Endothelial cell of umbilical vein (primary cell): ENCODE data around the gene NR2C1. TPM values are rescaled to one million over a fixed set of nuclear protein-coding genes. Genes with fewer than 3 reads are reported as not detected.

Experiments used
- BruUV-seq: library from RNA; stranded (reverse); fragments of 400-500 nt; replicated peaks from 2 replicates; lab custom pipeline; 2021; lab: Mats Ljungman, UMichigan
- CTCF ChIA-PET: fragments of 300-600, 350-600 bp; sonication (Branson Sonifier 250); formaldehyde crosslinking; loops from one replicate; lab custom pipeline; 2021; ENCODE audit warnings: antibody characterized with exemption, inconsistent platforms; lab: Charles Lee
- POLR2A ChIA-PET: fragments of 300-600, 350-600 bp; sonication (Branson Sonifier 250); formaldehyde crosslinking; loops from one replicate; lab custom pipeline; 2021; ENCODE audit warnings: antibody characterized with exemption, inconsistent platforms; lab: Charles Lee
- DNase-seq: peaks from one replicate; pipeline ENCODE4 v3.0.0-alpha.2; 2011; ENCODE audit warnings: low read depth, low spot score
- FAIRE-seq: peaks from 2 replicates; lab custom pipeline; 2011; peaks lifted over from hg19 to GRCh38; lab: Jason Lieb, UNC
- H2AFZ ChIP-seq: 2 replicates; pipeline ENCODE4 v1.6.0; 2012; ENCODE audit warnings: low read depth, low read length, control low read depth, inconsistent platforms
- H3K27ac ChIP-seq: 2 replicates; pipeline ENCODE4 v1.5.1; 2011; ENCODE audit warnings: low read depth, mild to moderate bottlenecking, control low read depth, low read length, moderate library complexity; ENCODE audit not compliant: insufficient read depth
- H3K27me3 ChIP-seq, 2 experiments: 2 replicates each; pipeline versions ENCODE4 v1.6.0 to v1.6.1; 2011; ENCODE audit warnings: low read length in 2 of 2, mixed read lengths in 1 of 2; ENCODE audit not compliant: control insufficient read depth in 2 of 2, insufficient read depth in 2 of 2
- H3K36me3 ChIP-seq, 2 experiments: 2 replicates in 1 of 2; 3 replicates in 1 of 2; pipeline ENCODE4 v1.5.1; 2011; ENCODE audit warnings: low read length in 2 of 2, mild to moderate bottlenecking in 1 of 2, moderate library complexity in 1 of 2; ENCODE audit not compliant: control insufficient read depth in 2 of 2, insufficient read depth in 2 of 2; ENCODE audit errors: extremely low read depth in 1 of 2
- H3K4me1 ChIP-seq: 3 replicates; pipeline ENCODE4 v1.5.1; 2011; ENCODE audit warnings: mild to moderate bottlenecking, low read length; ENCODE audit not compliant: control insufficient read depth, insufficient read depth; ENCODE audit errors: extremely low read depth
- H3K4me2 ChIP-seq: 2 replicates; pipeline ENCODE4 v1.6.1; 2011; ENCODE audit warnings: low read length, control low read depth, mixed read lengths; ENCODE audit not compliant: insufficient read depth
- H3K4me3 ChIP-seq, 3 experiments: fragments of 200-600 bp in 1 of 3; sonication (generic), shearing (Covaris generic) in 1 of 3; replicated peaks in 1 of 3; 2 replicates each; pipeline ENCODE4 v1.5.1; 2011 to 2016; ENCODE audit warnings: control low read depth in 3 of 3, low read length in 3 of 3, mild to moderate bottlenecking in 2 of 3, inconsistent platforms in 1 of 3, low read depth in 1 of 3, moderate library complexity in 1 of 3; ENCODE audit not compliant: insufficient read depth in 1 of 3
- H3K79me2 ChIP-seq: 2 replicates; pipeline ENCODE4 v1.6.0; 2012; ENCODE audit warnings: low read length, inconsistent platforms; ENCODE audit not compliant: control insufficient read depth, insufficient read depth
- H3K9ac ChIP-seq: replicated peaks from 2 replicates; pipeline ENCODE3; 2011; ENCODE audit warnings: low read length, control low read depth; ENCODE audit not compliant: insufficient read depth; ENCODE audit errors: extremely low read depth
- H3K9me1 ChIP-seq: replicated peaks from 3 replicates; pipeline ENCODE4 v1.6.0; 2011; ENCODE audit warnings: mild to moderate bottlenecking, low read length; ENCODE audit not compliant: control insufficient read depth, insufficient read depth; ENCODE audit errors: extremely low read depth
- H3K9me3 ChIP-seq: replicated peaks from 2 replicates; pipeline ENCODE4 v1.5.1; 2012; ENCODE audit warnings: low read length, inconsistent platforms; ENCODE audit not compliant: control insufficient read depth, insufficient read depth
- H4K20me1 ChIP-seq: replicated peaks from 2 replicates; pipeline ENCODE3; 2011; ENCODE audit warnings: mild to moderate bottlenecking, low read length; ENCODE audit not compliant: control insufficient read depth, insufficient read depth; ENCODE audit errors: extremely low read depth
- EZH2 ChIP-seq: IDR thresholded peaks from 2 replicates; pipeline ENCODE4 v1.6.1; 2012; ENCODE audit warnings: borderline replicate concordance, low read depth, mild to moderate bottlenecking, moderate library complexity, low read length, inconsistent platforms; ENCODE audit not compliant: severe bottlenecking
- FOS ChIP-seq: IDR thresholded peaks from 2 replicates; pipeline ENCODE4 v1.6.1; 2011; ENCODE audit warnings: mild to moderate bottlenecking, low read length, moderate library complexity, borderline replicate concordance; ENCODE audit not compliant: insufficient read depth
- GATA2 ChIP-seq: IDR thresholded peaks from 2 replicates; pipeline ENCODE4 v1.7.0; 2011; ENCODE audit warnings: low read depth, mild to moderate bottlenecking, moderate library complexity, mixed read lengths, low read length; ENCODE audit not compliant: insufficient read length, insufficient read depth
- JUN ChIP-seq: IDR thresholded peaks from 2 replicates; pipeline ENCODE4 v1.6.1; 2011; ENCODE audit warnings: borderline replicate concordance, low read depth; ENCODE audit not compliant: insufficient read length, insufficient read depth
- MYC ChIP-seq: IDR thresholded peaks from one replicate; pipeline ENCODE4 v1.6.1; 2011; ENCODE audit warnings: mild to moderate bottlenecking, low read depth, low read length
- POLR2A ChIP-seq: IDR thresholded peaks from 2 replicates; pipeline ENCODE4 v1.6.1; 2012; ENCODE audit warnings: low read depth, mild to moderate bottlenecking, control low read depth, low read length
- POLR2AphosphoS5 ChIP-seq: IDR thresholded peaks from 2 replicates; pipeline ENCODE4 v1.6.1; 2012; ENCODE audit warnings: low read depth, mild to moderate bottlenecking, control low read depth, low read length, moderate library complexity; ENCODE audit not compliant: insufficient read depth
- dilution Hi-C: fragments of 300-500 bp; cut with MboI; formaldehyde crosslinking; loops from one replicate; pipeline ENCODE4 v1.15.0; 2019; ENCODE audit warnings: low sequenced_read_pairs; ENCODE audit not compliant: extremely low pct_ligation_motif_present
- intact Hi-C: fragments of 100-400 bp; cut with micrococcal nuclease; formaldehyde crosslinking; loops from one replicate; pipeline ENCODE4 v1.10.0; 2022
- polyA plus RNA-seq, 4 experiments: library from polyadenylated mRNA; depleted of rRNA in 3 of 4; stranded (reverse) in 3 of 4; unstranded in 1 of 4; fragments of >200 nt; gene quantifications; 2 replicates each; pipeline versions ENCODE4 v1.2.1 to v1.2.3, GENCODE V29; 2011 to 2012; ENCODE audit warnings: missing spikeins in 1 of 4
- total RNA-seq: library from RNA; stranded (reverse); gene quantifications from 2 replicates; pipeline ENCODE4 v1.2.3, GENCODE V29; 2021
- TF ChIP-seq, protein P1 (sequence below), 2 donors: IDR thresholded peaks; 1 replicate in 1 of 2; 2 replicates in 1 of 2; pipeline ENCODE4 v1.5.1; 2011; ENCODE audit warnings: low read length in 2 of 2, mild to moderate bottlenecking in 2 of 2, moderate library complexity in 2 of 2, control low read depth in 1 of 2, inconsistent platforms in 1 of 2, low read depth in 1 of 2; ENCODE audit not compliant: insufficient read depth in 1 of 2; ENCODE audit errors: extremely low read depth in 1 of 2
- TF ChIP-seq, protein P2 (sequence below): IDR thresholded peaks from 2 replicates; pipeline ENCODE4 v1.6.1; 2011; ENCODE audit not compliant: insufficient read depth, insufficient read length

Gene NR2C1
- total and polyA plus RNA-seq, 2 donors (not counting 3 experiments of a cell fraction or from before 2014, with no cell fraction given) = 21.0 to 37.7 TPM

DNA sequence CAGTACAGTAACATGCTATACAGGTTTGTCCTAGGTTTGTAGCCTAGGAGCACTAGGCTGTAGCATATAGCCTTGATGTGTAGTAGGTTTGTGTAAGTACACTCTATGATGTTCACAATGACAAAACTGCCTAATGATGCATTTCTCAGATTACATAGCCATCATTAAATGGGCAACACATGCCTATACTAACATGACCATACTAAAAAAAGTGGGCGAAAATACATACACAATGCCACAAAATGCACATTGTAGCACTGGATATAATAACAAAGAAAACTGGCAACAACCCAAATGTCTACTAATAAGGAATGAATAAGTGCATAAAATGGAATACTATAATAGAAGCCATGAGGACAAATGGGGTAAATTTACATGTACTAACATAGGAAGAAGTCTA, 38.7 kb downstream of the NR2C1 start:
- Histone ChIP-seq H3K9me1 (no peaks in the 10 kb centered on the region), H3K36me3 (peaks cover 5 to 14% of the 10 kb centered on the region in 2 experiments), H3K4me1 (no peaks in the 10 kb centered on the region), H2AFZ (no peak overlapping the region), H3K27ac (no peak overlapping the region), H3K4me3 (no peak overlapping the region), H4K20me1 (no peaks in the 10 kb centered on the region), H3K27me3 (no peaks in the 10 kb centered on the region), H3K9ac (no peak overlapping the region), H3K9me3 (no peaks in the 10 kb centered on the region), H3K79me2 (no peaks in the 10 kb centered on the region), H3K4me2 (no peak overlapping the region)
- FAIRE-seq (no peak), DNase-seq (no peak)
- CTCF ChIA-PET = interaction anchor here (0.9 to 1.0 kb wide), 2 partner anchors 15 to 488 kb away, joined by 3 to 4 read pairs; no protein-coding TSS in a partner anchor
- TF ChIP-seq, protein P1, sequence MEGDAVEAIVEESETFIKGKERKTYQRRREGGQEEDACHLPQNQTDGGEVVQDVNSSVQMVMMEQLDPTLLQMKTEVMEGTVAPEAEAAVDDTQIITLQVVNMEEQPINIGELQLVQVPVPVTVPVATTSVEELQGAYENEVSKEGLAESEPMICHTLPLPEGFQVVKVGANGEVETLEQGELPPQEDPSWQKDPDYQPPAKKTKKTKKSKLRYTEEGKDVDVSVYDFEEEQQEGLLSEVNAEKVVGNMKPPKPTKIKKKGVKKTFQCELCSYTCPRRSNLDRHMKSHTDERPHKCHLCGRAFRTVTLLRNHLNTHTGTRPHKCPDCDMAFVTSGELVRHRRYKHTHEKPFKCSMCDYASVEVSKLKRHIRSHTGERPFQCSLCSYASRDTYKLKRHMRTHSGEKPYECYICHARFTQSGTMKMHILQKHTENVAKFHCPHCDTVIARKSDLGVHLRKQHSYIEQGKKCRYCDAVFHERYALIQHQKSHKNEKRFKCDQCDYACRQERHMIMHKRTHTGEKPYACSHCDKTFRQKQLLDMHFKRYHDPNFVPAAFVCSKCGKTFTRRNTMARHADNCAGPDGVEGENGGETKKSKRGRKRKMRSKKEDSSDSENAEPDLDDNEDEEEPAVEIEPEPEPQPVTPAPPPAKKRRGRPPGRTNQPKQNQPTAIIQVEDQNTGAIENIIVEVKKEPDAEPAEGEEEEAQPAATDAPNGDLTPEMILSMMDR (IDR thresholded peaks at IDR 0.05; ENCODE audit: extremely low read depth in 1 of 2, insufficient read depth in 1 of 2, low read depth in 1 of 2, low read length in 2 of 2) = no peak
- no peak for TF ChIP-seq JUN
- no peak for TF ChIP-seq POLR2A
- no peak for TF ChIP-seq POLR2AphosphoS5
- TF ChIP-seq, protein P2, sequence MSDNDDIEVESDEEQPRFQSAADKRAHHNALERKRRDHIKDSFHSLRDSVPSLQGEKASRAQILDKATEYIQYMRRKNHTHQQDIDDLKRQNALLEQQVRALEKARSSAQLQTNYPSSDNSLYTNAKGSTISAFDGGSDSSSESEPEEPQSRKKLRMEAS = no peak
- no peak for TF ChIP-seq EZH2
- TF ChIP-seq MYC = no peak
- TF ChIP-seq GATA2 = no peak
- no peak for TF ChIP-seq FOS
- POLR2A ChIA-PET = no interaction called here
- intact Hi-C loops = no loop called here
- dilution Hi-C loops = no loop called here
- BruUV-seq = no TSS peak
